HG02870 (cell line): ENCODE measurements around the gene ZDHHC11B.
"Not testable (repeated sequence)": the region's sequence is repeated elsewhere in the genome, so short reads cannot be mapped to it uniquely, and the experiment has no call there.

ENCODE experiments used
- ATAC-seq: cut with Tn5 transposase; IDR thresholded peaks from one replicate; pipeline ENCODE4 v1.9.1; 2021; ENCODE audit warnings: mild to moderate bottlenecking, moderate library complexity; ENCODE audit not compliant: unreplicated experiment

ZDHHC11B gene, protein sequence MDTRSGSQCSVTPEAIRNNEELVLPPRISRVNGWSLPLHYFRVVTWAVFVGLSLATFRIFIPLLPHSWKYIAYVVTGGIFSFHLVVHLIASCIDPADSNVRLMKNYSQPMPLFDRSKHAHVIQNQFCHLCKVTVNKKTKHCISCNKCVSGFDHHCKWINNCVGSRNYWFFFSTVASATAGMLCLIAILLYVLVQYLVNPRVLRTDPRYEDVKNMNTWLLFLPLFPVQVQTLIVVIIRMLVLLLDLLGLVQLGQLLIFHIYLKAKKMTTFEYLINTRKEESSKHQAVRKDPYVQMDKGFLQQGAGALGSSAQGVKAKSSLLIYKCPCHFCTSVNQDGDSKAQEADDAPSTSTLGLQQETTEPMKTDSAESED

GRCh38 chr5:784428-785177, at the start of gene ZDHHC11B:
ZDHHC11B (minus strand) TSS chr5:784729; CDS start chr5:766919, 17,810 bp downstream.
- peak; percentile 70 for ATAC-seq

DNA sequence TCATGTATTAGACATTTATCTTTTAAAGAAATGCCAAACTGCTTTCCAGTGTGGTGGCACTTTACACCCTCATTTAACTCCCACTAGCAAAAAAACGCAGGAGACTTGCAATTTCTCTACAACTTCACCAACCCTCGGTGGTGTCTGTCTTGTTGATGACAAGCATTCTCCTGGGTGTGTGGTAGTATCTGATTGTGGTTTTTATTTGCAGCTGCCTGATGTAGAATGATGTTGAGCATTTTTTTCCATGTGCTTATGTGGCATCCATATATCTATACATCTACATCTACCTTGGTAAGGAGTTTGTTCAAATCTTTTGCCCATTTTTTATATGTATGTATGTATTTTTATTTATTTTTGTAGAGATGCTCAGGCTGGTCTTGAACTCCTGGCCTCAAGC, 49.5 kb upstream of the ZDHHC11B start:
- ATAC-seq: not testable (repeated sequence)

DNA sequence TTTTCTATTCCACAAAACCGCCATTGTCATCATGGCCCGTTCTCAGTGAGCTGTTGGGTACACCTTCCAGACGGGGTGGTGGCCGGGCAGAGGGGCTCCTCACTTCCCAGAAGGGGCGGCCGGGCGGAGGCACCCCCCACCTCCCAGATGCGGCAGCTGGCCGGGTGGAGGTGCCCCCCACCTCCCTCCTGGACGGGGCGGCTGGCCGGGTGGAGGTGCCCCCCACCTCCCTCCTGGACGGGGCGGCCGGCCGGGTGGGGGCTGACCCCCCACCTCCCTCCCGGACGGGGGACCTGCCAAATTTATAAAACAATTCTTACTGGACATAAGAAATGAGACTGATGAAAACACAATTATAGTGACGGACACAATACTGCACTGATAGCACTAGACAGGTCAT, 43.7 kb upstream of the ZDHHC11B start:
- ATAC-seq: not testable (repeated sequence)

DNA sequence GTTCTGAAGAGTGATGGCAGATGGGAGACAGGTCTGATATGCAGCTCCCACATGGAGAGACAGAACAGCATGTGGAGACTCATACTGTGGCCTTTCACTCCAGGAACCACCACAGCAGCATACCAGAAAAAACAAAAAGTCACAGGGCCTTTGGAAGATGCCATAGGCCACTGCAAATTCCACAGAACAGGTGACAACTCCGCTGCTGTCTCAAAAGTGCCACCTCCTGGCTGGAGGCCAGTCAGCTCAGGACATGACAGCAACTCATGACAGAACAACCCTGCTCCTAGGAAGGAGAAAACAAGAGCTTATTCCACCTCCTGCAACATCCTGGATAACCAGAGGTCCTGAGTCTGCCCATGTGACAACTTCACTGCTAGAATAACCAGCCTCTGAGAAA, 41.0 kb upstream of the ZDHHC11B start:
- not testable (repeated sequence) for ATAC-seq

DNA sequence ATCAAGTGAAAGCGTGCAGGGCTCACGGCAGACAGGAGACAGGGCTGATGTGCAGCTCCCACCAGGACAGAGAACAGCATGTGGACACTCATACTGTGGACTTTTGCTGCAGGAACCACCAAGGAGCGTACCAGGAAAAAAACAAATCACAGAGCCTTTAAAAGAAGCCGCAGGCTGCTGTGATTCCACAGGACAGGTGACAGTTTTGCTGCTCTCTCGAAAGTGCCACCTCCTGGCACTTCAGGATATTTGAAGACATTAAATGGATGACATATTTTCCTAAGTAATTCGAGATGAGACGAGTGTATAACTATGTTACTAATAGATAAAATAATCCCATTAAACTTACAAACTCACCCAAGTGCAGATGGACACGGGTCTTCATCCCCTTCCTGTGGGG, 37.0 kb upstream of the ZDHHC11B start:
- ATAC-seq: no peak

GRCh38 chr5:820245-820644, 35.7 kb upstream of the ZDHHC11B start:
- no peak for ATAC-seq

DNA sequence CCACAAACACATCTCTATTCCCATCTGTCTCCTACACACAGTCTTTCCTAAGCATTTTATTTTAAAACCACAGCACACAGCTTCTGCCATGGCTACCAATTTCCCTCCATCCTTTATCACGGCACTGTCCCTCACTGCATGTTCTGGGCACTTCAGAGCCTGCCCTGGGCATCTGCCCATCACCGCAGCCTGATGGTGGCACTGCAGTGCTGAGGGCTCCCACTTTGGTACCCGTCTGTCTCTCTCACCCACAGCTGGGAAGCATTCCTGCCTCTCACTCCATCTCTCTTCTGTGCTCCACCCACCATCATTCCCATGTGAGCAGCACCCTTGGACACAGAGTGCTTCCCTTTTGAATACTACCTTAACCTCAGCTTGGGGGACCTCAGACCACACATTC, 34.5 kb upstream of the ZDHHC11B start:
- ATAC-seq: no peak

GRCh38 chr5:816176-816575, 31.6 kb upstream of the ZDHHC11B start:
- ATAC-seq: no peak

GRCh38 chr5:815449-815848, 30.9 kb upstream of the ZDHHC11B start:
- ATAC-seq: no peak

- not testable (repeated sequence) for ATAC-seq
Observed at GRCh38 chr5:813575-813974, 29.0 kb upstream of the ZDHHC11B start.

GRCh38 chr5:811384-811783, 26.9 kb upstream of the ZDHHC11B start:
- ATAC-seq: not testable (repeated sequence)

- not testable (repeated sequence) for ATAC-seq
Observed at GRCh38 chr5:807719-808514, 23.4 kb upstream of the ZDHHC11B start.

DNA sequence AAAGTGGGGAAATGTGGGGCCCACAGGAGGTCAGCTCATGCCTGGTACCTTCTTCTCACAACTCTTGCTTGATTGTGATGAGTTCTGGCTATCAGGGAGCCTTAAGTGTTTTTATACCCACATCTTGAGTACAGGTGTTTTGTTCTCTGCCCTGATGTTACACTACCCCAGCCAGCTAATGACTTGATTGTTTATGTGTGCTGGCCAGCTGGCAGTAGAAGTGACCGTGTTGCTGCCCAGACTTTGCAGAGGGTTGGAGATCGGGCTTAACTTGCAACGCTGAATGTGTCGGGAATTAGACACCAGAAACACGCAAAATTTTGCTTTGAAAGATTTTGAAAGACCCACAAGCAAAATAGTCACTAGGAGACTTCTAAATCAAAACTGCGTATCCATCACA, 16.9 kb upstream of the ZDHHC11B start:
- no peak for ATAC-seq

DNA sequence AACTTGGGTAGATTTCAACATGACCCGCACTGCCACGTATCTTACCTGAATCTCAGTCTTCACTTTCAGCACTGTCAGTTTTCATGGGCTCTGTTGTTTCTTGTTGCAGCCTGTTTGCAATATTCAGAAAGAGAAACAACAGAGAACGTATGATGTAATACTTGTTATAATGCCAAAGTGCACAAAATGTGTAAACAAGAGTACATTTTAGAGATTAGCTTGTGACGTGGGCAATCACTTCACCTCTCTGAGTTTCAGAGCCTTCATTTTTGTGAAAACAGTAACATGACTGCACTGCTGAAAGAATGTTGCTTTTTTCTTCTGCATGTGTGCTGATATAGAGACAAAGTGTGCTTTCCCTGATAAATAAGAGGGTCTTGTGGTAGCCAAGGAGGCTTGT, 16.5 kb upstream of the ZDHHC11B start:
- not testable (repeated sequence) for ATAC-seq

DNA sequence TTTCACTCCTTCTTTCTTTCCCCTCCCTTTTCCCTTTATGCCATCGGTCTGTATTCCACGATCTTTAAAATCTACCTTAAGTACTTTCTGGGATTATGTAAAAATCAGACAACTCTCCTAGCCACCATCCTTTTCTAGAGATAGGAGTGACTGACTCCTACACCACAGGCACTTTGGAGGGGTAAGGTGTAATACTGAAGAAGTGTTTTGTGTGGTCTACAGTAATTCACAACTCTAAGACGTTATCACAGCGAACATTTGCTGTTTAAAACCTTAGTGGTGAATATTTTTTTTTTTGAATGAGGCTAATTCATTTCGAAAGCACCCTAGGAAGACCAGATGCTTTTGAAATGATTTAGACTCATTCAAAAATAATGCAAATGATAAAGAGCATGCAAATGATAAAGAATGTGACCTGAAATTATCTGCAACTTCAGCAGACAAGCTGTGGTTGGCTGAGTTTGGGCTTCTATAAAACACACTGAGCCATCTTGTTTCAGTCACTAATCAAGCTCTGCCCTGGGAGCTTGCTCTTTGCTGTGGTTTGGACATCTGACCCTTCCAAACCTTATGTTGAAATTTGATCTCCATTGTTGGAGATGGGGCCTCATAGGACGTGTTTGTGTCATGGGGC, 14.1 kb upstream of the ZDHHC11B start:
- ATAC-seq: not testable (repeated sequence)

GRCh38 chr5:797986-798385, 13.5 kb upstream of the ZDHHC11B start:
- not testable (repeated sequence) for ATAC-seq

DNA sequence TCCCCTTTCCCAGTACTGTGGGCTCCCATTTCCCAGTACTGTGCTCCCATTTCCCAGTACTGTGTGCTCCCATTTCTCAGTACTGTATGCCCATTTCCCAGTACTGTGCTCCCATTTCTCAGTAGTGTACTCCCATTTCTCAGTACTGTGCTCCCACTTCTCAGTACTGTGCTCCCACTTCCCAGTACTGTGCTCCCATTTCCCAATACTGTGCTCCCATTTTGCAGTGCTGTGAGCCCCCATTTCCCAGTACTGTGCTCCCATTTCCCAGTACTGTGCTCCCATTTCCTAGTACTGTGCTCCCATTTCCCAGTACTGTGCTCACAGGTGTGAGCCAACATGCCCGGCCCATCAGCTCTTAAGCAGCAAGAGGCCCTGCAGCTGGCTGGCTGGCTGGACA, 11.3 kb upstream of the ZDHHC11B start:
- ATAC-seq: not testable (repeated sequence)

DNA sequence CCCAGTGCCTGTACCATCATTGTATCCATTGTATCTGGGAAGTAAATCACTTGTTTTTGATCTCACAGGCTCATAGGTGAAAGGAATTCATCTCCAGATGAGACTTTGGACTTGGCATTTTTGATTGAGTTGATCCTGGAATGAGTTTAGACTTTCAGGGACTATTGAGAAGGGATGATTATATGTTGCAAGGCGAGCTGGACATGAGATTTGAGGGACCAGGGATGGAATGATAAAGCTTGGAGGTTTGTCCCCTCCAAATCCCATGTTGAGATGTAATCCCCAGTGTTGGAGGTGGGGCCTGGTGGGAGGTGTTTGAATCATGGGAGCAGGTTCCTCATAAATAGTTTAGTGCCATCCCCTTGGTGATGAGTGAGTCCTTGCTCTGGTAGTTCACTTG, 10.4 kb upstream of the ZDHHC11B start:
- ATAC-seq: not testable (repeated sequence)

DNA sequence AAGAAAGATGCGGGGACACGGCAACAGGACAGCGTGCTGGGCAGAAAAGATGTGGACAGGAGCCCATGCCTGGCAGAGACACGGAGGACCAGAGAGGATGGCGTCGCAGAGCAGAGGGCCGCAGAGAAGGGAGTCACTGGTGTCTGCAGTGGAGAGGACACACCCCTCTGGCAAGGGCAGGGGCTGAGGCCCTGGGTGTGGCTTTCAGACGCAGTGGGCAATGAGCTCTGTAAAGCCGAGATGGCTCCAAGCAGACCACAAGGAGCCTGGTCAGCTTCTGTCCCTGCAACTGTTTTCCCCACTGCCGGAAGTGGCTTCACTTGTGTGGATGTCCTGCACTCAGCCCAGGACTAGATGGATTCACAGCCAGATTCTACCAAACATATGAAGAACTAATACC, 4.2 kb upstream of the ZDHHC11B start:
- ATAC-seq: not testable (repeated sequence)

- not testable (repeated sequence) for ATAC-seq
Observed at GRCh38 chr5:787857-788233, 3.3 kb upstream of the ZDHHC11B start.
